Adrenal gland (tissue), 12 donors: ENCODE results near the gene LRFN4. TPM values are rescaled to one million over a fixed set of nuclear protein-coding genes. Genes with fewer than 3 reads are reported as not detected.

Experiments
- DNase-seq, 7 donors: peaks; one replicate each; pipeline ENCODE4 v3.0.0-alpha.2; 2019 to 2020
- H3K27ac ChIP-seq, 5 donors: fragments of 200-600 bp; sonication (generic) in 4 of 5; 1 replicate in 3 of 5; 2 replicates in 2 of 5; pipeline versions ENCODE4 v1.5.1 to v1.8.0; 2016 to 2020; ENCODE audit warnings: mild to moderate bottlenecking in 1 of 5
- H3K27me3 ChIP-seq: fragments of 200-600 bp; 2 replicates; pipeline ENCODE4 v1.8.0; 2021
- H3K36me3 ChIP-seq, 2 donors: fragments of 200-600 bp; replicated peaks in 1 of 2; 1 replicate in 1 of 2; 2 replicates in 1 of 2; pipeline versions ENCODE4 v1.5.1 to v1.8.0; 2018 to 2022
- H3K4me1 ChIP-seq, 2 donors: fragments of 200-600 bp; replicated peaks in 1 of 2; 1 replicate in 1 of 2; 2 replicates in 1 of 2; pipeline versions ENCODE4 v1.5.1 to v1.8.0; 2018 to 2021
- H3K4me3 ChIP-seq, 4 donors: fragments of 200-600 bp; sonication (generic) in 3 of 4; one replicate each; pipeline ENCODE4 v1.5.1; 2016 to 2018
- H3K9me3 ChIP-seq, 3 donors: fragments of 200-600 bp; sonication (generic) in 1 of 3; replicated peaks in 1 of 3; 1 replicate in 2 of 3; 2 replicates in 1 of 3; pipeline versions ENCODE4 v1.5.1 to v1.8.0; 2016 to 2021
- CTCF ChIP-seq, 6 experiments: fragments of 450-650 bp in 4 of 6; fragments of 200-600 bp in 2 of 6; sonication (generic) in 1 of 6; IDR thresholded peaks; 1 replicate in 5 of 6; 2 replicates in 1 of 6; pipeline versions ENCODE4 v1.5.1 to v1.8.0; 2016 to 2021; ENCODE audit warnings: antibody characterized with exemption in 6 of 6, mild to moderate bottlenecking in 2 of 6, moderate library complexity in 1 of 6
- POLR2A ChIP-seq, 2 donors: fragments of 450-650 bp; IDR thresholded peaks; one replicate each; pipeline ENCODE4 v1.6.1; 2017; ENCODE audit warnings: antibody characterized with exemption in 2 of 2, mild to moderate bottlenecking in 2 of 2, moderate library complexity in 1 of 2
- WGBS, 4 donors: extraction: QIAGEN DNeasy Blood & Tissue Kit in 2 of 4; methylation state at CpG; one replicate each; pipeline versions ENCODE4 v1.1.5 to v1.1.7; 2013 to 2017; 5-methylcytosine and 5-hydroxymethylcytosine counted together
- intact Hi-C, 2 donors: fragments of 100-400 bp; cut with DNase I; formaldehyde crosslinking; loops; one replicate each; pipeline versions ENCODE4 v1.14.1 to v1.15.0; 2022 to 2023
- polyA plus RNA-seq, 3 donors: library from polyadenylated mRNA; stranded (reverse); fragments of 200-250 nt in 2 of 3; fragments of 350-450 nt in 1 of 3; fragmentation: Illumina TruSeq in 1 of 3; extraction: RNeasy Lipid Tissue Mini Kit (QIAGEN cat#74804) in 1 of 3; gene quantifications; one replicate each; pipeline ENCODE4 v1.2.3, GENCODE V29; 2013 to 2014
- total RNA-seq, 9 donors: library from RNA; depleted of rRNA in 4 of 9; stranded (reverse); fragments of >200 nt in 4 of 9; fragments of 120-200 nt in 1 of 9; fragmentation: NEBNext Ultra II Directional in 1 of 9; extraction: Animal tissue kit (Norgen Biotek cat#: 25700) in 1 of 9; gene quantifications; one replicate each; pipeline versions ENCODE4 v1.1.0 to v1.2.4, GENCODE V29; 2013 to 2023
- donor health status: healthy with polysubstance abuse.
- donor health status: Bipolar disorder and iron deficiency.
- donor health status: DM: yes; HTN: yes; CAD: no.
- donor health status: DM: no; HTN: no; CAD: no.
- donor health status: DM: no; HTN: no; CAD: no.
- donor health status: DM: yes; HTN: yes; CAD: no.

Gene LRFN4
- total and polyA plus RNA-seq, 12 donors, result 0.24 to 74.3 (median 16.3) TPM

- Histone ChIP-seq H3K36me3 (no peaks in the 10 kb centered on the region), H3K27me3 (no peaks in the 10 kb centered on the region), H3K4me3 (no peak overlapping the region), H3K4me1 (peaks cover 0 to 29% of the 10 kb centered on the region in 2 donors), H3K27ac (no peak overlapping the region), H3K9me3 (no peaks in the 10 kb centered on the region)
- no peak for TF ChIP-seq POLR2A (IDR thresholded peaks at IDR 0.05)
- no peak for TF ChIP-seq CTCF (IDR thresholded peaks at IDR 0.05)
- 68 to 84% (median 79%) methylated on average over 8 of the region's 8 CpGs for WGBS, 4 donors
- intact Hi-C loops, result no loop called here
- DNase-seq, result peak in 1 of 7 donors; percentile 13
Observed at GRCh38 chr11:66904981-66905521, 48.2 kb downstream of the LRFN4 start.

- Histone ChIP-seq H3K4me3 (no peak overlapping the region), H3K27ac (no peak overlapping the region), H3K9me3 (no peaks in the 10 kb centered on the region), H3K4me1 (peaks cover 0 to 29% of the 10 kb centered on the region in 2 donors), H3K36me3 (no peaks in the 10 kb centered on the region), H3K27me3 (no peaks in the 10 kb centered on the region)
- no peak for DNase-seq
- TF ChIP-seq CTCF (IDR thresholded peaks at IDR 0.05), result no peak
- TF ChIP-seq POLR2A (IDR thresholded peaks at IDR 0.05), result no peak
- intact Hi-C loops, result no loop called here
- WGBS, 4 donors, result 83 to 100% (median 89%) methylated on average over 1 to 4 of the region's 4 CpGs
Observed at GRCh38 chr11:66905631-66906030, 48.8 kb downstream of the LRFN4 start.

GRCh38 chr11:66906061-66906733 is 49.3 kb downstream of the LRFN4 start:
- Histone ChIP-seq H3K27ac (peak overlapping the region in 2 of 5 donors; percentile 30 to 57), H3K4me3 (no peak overlapping the region), H3K4me1 (peaks cover 0 to 29% of the 10 kb centered on the region in 2 donors), H3K9me3 (no peaks in the 10 kb centered on the region), H3K36me3 (no peaks in the 10 kb centered on the region), H3K27me3 (no peaks in the 10 kb centered on the region)
- intact Hi-C loops, result no loop called here
- TF ChIP-seq CTCF (IDR thresholded peaks at IDR 0.05) (no peak), POLR2A (IDR thresholded peaks at IDR 0.05) (no peak)
- WGBS, 4 donors, result 75 to 83% (median 81%) methylated on average over 12 to 14 of the region's 14 CpGs
- DNase-seq, result peak in 2 of 7 donors; percentile 39 to 50

GRCh38 chr11:66907751-66908630 is 51.1 kb downstream of the LRFN4 start:
- peak in 3 of 7 donors; percentile 12 to 32 (median 14) for DNase-seq
- Histone ChIP-seq H3K9me3 (no peaks in the 10 kb centered on the region), H3K4me3 (no peak overlapping the region), H3K27ac (peak overlapping the region in 2 of 5 donors; percentile 42 to 54), H3K36me3 (no peaks in the 10 kb centered on the region), H3K27me3 (no peaks in the 10 kb centered on the region), H3K4me1 (peaks cover 0 to 29% of the 10 kb centered on the region in 2 donors)
- TF ChIP-seq CTCF (IDR thresholded peaks at IDR 0.05), result no peak
- no peak for TF ChIP-seq POLR2A (IDR thresholded peaks at IDR 0.05)
- 75 to 84% (median 82%) methylated on average over 7 to 9 of the region's 9 CpGs for WGBS, 4 donors
- intact Hi-C loops, result no loop called here
